GM23248 (cell line): ENCODE data around the gene CREB1.

Experiments
- EZH2 ChIP-seq: fragments of 200-600 bp; sonication (generic); IDR thresholded peaks from 2 replicates; pipeline ENCODE4 v1.6.1; 2018; ENCODE audit warnings: antibody characterized with exemption, mild to moderate bottlenecking; ENCODE audit not compliant: insufficient read depth, poor library complexity, severe bottlenecking
- EZH2phosphoT487 ChIP-seq: fragments of 200-600 bp; sonication (generic); IDR thresholded peaks from 2 replicates; pipeline ENCODE4 v1.6.1; 2018; ENCODE audit warnings: antibody characterized with exemption, moderate library complexity, mild to moderate bottlenecking, low read depth; ENCODE audit not compliant: insufficient read depth

DNA sequence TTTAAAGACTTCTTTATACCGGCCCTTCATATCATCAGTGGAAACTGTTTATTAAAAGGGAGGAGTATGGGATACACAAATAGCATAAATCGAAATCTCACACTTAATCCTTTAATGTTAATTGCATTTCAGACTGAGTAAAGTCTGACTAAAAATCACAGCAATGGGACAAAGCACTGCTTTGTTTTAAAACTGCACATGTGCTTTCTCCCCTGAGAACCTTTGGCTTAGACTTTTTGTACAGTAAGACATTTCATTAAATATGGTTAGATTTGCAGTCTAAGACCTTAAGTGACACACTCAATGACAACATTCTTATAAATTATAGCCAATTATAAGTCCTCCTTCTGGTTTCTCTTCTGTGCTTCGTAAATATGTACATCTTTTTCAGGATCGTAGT lies 83.0 kb downstream of the CREB1 start:
- no peak for TF ChIP-seq EZH2
- TF ChIP-seq EZH2phosphoT487, result no peak
